H1 (cell line): ENCODE data around the gene EHBP1. TPM values are rescaled to one million over a fixed set of nuclear protein-coding genes. Genes with fewer than 3 reads are reported as not detected.

Source experiments
- CBX5 ChIP-seq: fragments of 300-800, 300-1000 bp; sonication (generic); IDR thresholded peaks from 2 replicates; pipeline ENCODE4 v1.7.1; 2016; ENCODE audit warnings: antibody characterized with exemption, low read length, low read depth
- CHD7 ChIP-seq: fragments of 300-600 bp; sonication (generic); IDR thresholded peaks from 2 replicates; pipeline ENCODE4 v1.7.1; 2012; ENCODE audit warnings: low read length, moderate library complexity, mild to moderate bottlenecking, inconsistent platforms; ENCODE audit not compliant: insufficient replicate concordance
- JUN ChIP-seq: IDR thresholded peaks from 2 replicates; pipeline ENCODE4 v1.6.1; 2011; ENCODE audit warnings: low read depth, mild to moderate bottlenecking, improper control_type of control experiment, low read length
- TCF12 ChIP-seq: IDR thresholded peaks from 2 replicates; pipeline ENCODE4 v1.6.1; 2011; ENCODE audit warnings: low read depth, mild to moderate bottlenecking, low read length
- polyA plus RNA-seq, 7 experiments: library from polyadenylated mRNA; depleted of rRNA in 3 of 7; stranded (reverse) in 5 of 7; unstranded in 2 of 7; fragments of >200 nt in 5 of 7; fragments of 200-250 nt in 2 of 7; gene quantifications; 1 replicate in 5 of 7; 2 replicates in 1 of 7; 4 replicates in 1 of 7; pipeline versions ENCODE4 v1.2.1 to v1.2.3, GENCODE V29; 2011 to 2013; ENCODE audit warnings: missing spikeins in 2 of 7, mixed read lengths in 2 of 7
- total RNA-seq: library from RNA; stranded (reverse); fragmentation: NEBNext Ultra II Directional; extraction: Animal tissue kit (Norgen Biotek cat#: 25700); gene quantifications from 2 replicates; pipeline ENCODE4 v1.2.1, GENCODE V29; 2021

The EHBP1 gene
- total and polyA plus RNA-seq, 2 of the 8 experiments (the other 6 are each of a cell fraction or from before 2014, with no cell fraction given), result 12.0 to 64.1 TPM

- TF ChIP-seq CHD7, result no peak
- TF ChIP-seq CBX5, result no peak
- no peak for TF ChIP-seq JUN
- no peak for TF ChIP-seq TCF12
Measured at GRCh38 chr2:62708751-62709150, 3.2 kb downstream of the EHBP1 start (continued).
